GM12865 (cell line): ENCODE results near the gene THSD4.

Experiments used
- DNase-seq: peaks from one replicate; pipeline ENCODE4 v3.0.0; 2010; ENCODE audit warnings: low read depth
- H3K4me3 ChIP-seq: 2 replicates; pipeline ENCODE4 v1.5.1; 2011; ENCODE audit warnings: mild to moderate bottlenecking, low read depth, low read length, control low read depth
- TF ChIP-seq, protein P1 (sequence below): IDR thresholded peaks from 2 replicates; pipeline ENCODE4 v1.5.1; 2011; ENCODE audit warnings: low read length, control low read depth, low read depth, inconsistent platforms; ENCODE audit not compliant: insufficient read depth; ENCODE audit errors: missing control alignments

Gene THSD4

DNA sequence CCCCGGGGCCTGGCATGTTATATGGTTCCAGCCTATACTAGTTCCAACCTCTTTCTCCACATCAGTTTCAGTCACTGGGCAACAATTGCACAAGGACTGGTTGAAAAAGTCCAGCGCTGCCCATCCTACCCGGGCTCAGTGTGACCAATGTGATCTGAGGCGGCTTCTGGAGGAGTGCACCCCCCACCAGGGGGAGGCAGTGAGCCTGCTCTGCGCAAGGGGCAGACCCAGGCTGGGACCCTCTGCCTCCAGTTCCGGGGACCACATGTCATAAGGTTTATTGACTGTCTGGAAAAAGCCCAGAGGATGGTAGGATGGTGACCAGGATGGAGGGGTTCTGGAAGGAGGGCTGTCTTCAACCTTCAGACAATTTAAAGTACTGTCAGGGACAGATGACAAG, 669.4 kb downstream of the THSD4 start:
- DNase-seq, result no peak
- no peak overlapping the region for H3K4me3 ChIP-seq
- TF ChIP-seq, protein P1, sequence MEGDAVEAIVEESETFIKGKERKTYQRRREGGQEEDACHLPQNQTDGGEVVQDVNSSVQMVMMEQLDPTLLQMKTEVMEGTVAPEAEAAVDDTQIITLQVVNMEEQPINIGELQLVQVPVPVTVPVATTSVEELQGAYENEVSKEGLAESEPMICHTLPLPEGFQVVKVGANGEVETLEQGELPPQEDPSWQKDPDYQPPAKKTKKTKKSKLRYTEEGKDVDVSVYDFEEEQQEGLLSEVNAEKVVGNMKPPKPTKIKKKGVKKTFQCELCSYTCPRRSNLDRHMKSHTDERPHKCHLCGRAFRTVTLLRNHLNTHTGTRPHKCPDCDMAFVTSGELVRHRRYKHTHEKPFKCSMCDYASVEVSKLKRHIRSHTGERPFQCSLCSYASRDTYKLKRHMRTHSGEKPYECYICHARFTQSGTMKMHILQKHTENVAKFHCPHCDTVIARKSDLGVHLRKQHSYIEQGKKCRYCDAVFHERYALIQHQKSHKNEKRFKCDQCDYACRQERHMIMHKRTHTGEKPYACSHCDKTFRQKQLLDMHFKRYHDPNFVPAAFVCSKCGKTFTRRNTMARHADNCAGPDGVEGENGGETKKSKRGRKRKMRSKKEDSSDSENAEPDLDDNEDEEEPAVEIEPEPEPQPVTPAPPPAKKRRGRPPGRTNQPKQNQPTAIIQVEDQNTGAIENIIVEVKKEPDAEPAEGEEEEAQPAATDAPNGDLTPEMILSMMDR, result peak; percentile 40

DNA sequence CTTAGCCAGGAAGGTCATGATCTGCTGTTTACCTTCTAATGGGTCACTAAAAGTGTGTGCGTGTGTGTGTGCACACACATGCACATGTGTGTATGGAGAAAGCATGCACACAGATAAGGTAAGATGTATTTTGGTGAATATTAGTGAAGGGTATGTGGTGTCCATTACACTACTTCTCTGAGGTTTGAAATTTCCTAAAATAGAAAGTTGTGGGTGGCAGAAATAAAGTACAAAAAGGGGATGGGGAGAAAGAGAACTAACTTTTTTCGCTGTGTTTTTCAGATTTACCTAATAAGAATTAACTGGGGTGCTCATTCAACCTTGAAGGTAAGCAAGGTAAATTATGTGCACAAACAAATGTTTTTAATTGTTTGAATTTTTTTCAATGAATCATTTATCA, 670.7 kb downstream of the THSD4 start:
- no peak for DNase-seq
- TF ChIP-seq, protein P1, result no peak
- no peak overlapping the region for H3K4me3 ChIP-seq

DNA sequence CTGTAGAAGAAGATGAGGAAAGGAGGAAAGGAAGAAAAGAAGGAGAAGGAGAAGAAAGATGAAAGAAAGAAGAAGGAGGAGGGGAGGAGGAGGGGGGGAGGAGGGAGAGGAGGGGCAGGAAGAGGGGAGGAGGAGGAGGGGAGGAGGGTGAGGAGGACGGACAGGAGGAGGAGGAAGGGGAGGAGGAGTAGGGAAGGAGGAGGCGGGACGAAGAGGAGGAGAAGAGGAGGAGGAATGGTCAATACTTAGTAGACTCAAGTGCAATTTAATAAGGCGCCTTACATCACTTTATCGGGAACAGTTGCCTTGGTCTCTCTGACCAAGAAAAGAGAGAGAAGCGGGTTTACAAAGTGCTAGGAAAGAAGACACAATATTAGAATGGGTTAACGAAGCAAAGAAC, 671.4 kb downstream of the THSD4 start:
- no peak for DNase-seq
- no peak overlapping the region for H3K4me3 ChIP-seq
- TF ChIP-seq, protein P1, result no peak

DNA sequence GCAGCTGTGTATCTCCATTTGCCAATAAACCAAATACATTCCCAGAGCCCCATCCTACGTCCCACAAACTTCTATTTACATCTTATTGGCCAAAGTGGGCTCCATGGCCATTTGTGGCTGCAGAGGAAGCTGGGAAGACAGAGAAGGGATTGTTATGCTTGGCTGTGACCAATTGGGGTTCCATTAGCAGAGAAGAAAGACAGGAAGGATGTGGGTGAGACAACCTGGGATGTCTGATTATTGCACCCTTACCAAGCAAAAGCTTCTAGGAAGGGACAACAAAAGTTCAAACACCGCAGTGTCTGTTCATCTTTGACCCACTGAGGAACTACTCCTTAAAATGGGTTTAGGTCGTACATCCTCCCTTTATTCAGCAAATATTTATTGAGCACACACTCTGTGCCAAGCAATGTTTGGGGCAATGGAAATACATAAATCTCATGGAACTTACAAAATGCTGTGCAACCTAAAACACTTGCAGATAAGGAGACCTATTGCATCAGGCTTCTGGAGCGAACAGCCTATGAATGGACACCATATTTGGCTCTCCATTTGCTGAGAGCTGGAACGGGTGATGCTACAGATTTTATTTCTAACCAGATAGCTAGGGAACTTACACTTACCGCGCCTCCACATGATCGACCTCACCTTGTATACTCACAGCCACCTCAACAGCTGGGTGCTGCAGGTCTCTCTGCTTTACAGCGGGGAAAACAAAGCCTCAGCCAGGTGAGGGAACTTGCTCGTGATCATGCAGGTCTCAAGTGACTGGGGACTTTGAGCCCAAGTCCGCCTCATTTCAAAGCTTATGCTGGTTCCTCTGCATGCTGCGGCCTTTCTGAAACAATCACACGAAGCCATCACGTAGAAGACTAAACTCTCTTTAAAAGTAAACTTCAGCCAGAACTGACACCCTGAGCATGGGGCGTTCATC, 673.6 kb downstream of the THSD4 start:
- no peak overlapping the region for H3K4me3 ChIP-seq
- no peak for DNase-seq
- TF ChIP-seq, protein P1, result no peak

DNA sequence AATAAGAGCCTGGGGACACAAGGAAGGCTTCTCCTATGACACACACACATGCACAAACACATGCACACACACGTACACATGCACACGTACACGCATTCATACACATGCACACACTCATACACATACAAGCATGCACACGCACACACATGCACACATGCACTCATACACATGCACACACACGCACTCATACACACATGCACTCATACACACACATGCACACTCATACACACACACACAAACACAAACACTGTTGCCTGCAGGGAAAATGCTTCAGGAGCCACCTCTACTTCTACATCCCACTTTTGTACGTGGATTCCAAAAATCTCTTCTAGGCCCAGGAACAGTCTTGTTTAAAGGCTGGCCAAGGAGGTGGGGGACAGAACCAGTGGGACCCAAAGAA, 674.3 kb downstream of the THSD4 start:
- no peak for DNase-seq
- TF ChIP-seq, protein P1, result no peak
- no peak overlapping the region for H3K4me3 ChIP-seq

DNA sequence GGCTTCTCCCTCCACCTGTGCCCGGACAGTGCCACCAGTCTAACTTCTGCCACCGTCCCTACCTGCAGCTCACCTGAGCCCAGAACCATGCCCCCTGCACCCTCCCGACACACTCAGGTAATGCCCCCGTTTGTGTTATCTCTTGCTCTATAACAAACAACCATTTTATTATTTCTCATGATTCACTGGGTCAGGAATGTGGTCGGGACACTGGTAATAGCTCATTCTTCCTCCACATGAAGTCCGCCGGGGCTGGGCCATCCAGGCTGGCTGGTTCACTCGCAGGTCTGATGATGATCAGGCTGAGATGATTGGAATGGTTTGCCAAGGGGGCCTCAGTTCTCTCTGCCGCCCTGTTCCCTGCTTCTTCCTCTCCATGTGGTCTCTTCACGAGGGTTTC, 674.8 kb downstream of the THSD4 start:
- DNase-seq, result no peak
- H3K4me3 ChIP-seq, result no peak overlapping the region
- TF ChIP-seq, protein P1, result no peak
